ENCODE measurements around the gene EXOC2. TPM values are rescaled to one million over a fixed set of nuclear protein-coding genes. Genes with fewer than 3 reads are reported as not detected.

The EXOC2 gene
- total RNA-seq, 2 donors from 2014 or later = 28.1 to 35.0 TPM

DNA sequence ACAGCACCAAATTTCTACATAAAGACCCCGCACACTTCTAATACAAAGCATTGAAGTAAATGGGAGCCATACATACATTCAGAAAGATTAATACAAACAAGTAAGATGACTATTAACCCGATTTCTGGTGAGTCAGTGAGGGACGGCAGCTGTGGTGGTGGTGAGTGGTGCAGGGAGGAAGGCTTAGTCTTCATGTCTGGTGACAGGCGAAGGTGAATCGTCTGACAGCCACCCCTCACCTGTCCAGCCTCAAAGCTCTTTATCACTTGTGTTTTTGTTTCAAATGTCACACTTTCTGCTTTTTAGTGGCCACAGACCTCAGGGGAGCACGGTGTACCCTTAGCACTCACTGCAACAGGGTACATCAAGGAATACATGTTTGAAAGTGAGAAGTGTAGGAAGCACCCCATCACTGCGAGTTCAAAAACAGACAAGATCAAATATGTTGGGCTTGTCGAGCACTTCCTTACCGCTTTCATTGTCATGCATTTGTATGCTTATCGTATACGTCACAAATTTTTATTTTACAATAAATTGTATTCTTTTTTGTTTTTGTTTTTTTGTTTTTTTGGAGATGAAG lies 237.8 kb downstream of the EXOC2 start:
- no peak overlapping the region for H3K27ac Mint-ChIP-seq
- no peaks in the 10 kb centered on the region for H3K4me1 ChIP-seq (ENCODE audit: control insufficient read depth, insufficient read depth, low read length)
- no peak overlapping the region for H3K27ac ChIP-seq (ENCODE audit: low read depth, low read length)
- H3K36me3 ChIP-seq (ENCODE audit: control insufficient read depth, insufficient read depth, low read length) = no peaks in the 10 kb centered on the region
- H3K9me3 ChIP-seq (ENCODE audit: control insufficient read depth, low read length) = peaks cover 7% of the 10 kb centered on the region
- no peaks in the 10 kb centered on the region for H3K27me3 ChIP-seq (ENCODE audit: control insufficient read depth, insufficient read depth, low read length, poor library complexity, severe bottlenecking)
- H3K9ac ChIP-seq (ENCODE audit: extremely low read depth, low read length, poor library complexity, severe bottlenecking) = no peak overlapping the region
- no peaks in the 10 kb centered on the region for H3K36me3 Mint-ChIP-seq (ENCODE audit: low read depth)
- DNase-seq = no peak
- no peak overlapping the region for H3K4me3 Mint-ChIP-seq
- peaks cover 20% of the 10 kb centered on the region for H3K9me3 Mint-ChIP-seq
- no peak overlapping the region for H3K4me3 ChIP-seq (ENCODE audit: low read length)
- WGBS, 2 experiments (ENCODE audit: insufficient coverage in 1 of 2, insufficient read length in 1 of 2) = 92 to 95% methylated on average over 3 to 11 of the region's 11 CpGs
- H3K27me3 Mint-ChIP-seq (ENCODE audit: insufficient read depth) = no peaks in the 10 kb centered on the region
- H3K4me1 Mint-ChIP-seq = peaks cover 2% of the 10 kb centered on the region
- TF ChIP-seq, protein P1, sequence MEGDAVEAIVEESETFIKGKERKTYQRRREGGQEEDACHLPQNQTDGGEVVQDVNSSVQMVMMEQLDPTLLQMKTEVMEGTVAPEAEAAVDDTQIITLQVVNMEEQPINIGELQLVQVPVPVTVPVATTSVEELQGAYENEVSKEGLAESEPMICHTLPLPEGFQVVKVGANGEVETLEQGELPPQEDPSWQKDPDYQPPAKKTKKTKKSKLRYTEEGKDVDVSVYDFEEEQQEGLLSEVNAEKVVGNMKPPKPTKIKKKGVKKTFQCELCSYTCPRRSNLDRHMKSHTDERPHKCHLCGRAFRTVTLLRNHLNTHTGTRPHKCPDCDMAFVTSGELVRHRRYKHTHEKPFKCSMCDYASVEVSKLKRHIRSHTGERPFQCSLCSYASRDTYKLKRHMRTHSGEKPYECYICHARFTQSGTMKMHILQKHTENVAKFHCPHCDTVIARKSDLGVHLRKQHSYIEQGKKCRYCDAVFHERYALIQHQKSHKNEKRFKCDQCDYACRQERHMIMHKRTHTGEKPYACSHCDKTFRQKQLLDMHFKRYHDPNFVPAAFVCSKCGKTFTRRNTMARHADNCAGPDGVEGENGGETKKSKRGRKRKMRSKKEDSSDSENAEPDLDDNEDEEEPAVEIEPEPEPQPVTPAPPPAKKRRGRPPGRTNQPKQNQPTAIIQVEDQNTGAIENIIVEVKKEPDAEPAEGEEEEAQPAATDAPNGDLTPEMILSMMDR (conservative IDR thresholded peaks at IDR 0.05) = no peak

DNA sequence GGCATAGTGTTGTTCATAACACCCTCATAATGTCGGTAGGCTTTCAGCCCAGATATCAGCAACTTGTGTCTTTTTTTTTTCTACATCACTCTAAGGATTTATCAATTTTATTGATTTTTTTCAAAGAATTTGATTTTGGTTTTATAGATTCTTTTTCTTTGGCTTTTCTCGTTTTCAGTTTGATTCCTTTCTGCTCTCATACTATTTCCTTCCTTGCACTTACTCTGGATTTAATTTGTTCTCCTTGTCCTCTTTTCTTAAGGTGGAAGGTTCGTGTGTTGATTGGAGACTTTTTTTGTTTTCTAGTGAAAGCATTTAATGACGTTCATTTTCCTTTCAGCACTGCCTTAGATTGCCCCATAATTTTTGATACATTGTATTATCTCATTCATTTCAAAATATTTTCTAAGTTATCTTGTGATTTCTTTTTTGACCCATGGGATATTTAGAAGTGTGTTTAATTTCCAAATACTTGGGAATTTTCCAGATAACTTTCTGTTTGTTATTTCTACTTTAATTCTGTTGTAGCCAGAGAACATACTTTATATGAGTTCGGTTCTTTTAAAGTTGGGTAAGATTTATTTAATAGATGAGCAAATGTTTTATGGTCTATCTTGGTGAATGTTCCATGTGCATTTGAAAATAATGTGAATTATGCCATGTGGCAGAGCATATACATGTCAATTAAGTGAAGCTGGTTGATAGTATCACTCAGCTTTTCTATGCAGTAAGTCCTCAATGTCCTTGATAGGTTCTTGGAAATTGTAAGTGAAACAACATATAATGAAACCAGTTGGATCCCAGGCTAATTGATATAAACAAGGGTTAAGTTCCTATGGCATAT lies 238.6 kb downstream of the EXOC2 start:
- H3K36me3 ChIP-seq (ENCODE audit: control insufficient read depth, insufficient read depth, low read length) = no peaks in the 10 kb centered on the region
- H3K4me1 ChIP-seq (ENCODE audit: control insufficient read depth, insufficient read depth, low read length) = no peaks in the 10 kb centered on the region
- H3K9me3 ChIP-seq (ENCODE audit: control insufficient read depth, low read length) = peaks cover 7% of the 10 kb centered on the region
- Mint-ChIP-seq H3K27ac (no peak overlapping the region), H3K4me1 (peaks cover 2% of the 10 kb centered on the region), H3K9me3 (peaks cover 23% of the 10 kb centered on the region), H3K4me3 (no peak overlapping the region), H3K27me3 (ENCODE audit: insufficient read depth) (no peaks in the 10 kb centered on the region), H3K36me3 (ENCODE audit: low read depth) (no peaks in the 10 kb centered on the region)
- no peak overlapping the region for H3K9ac ChIP-seq (ENCODE audit: extremely low read depth, low read length, poor library complexity, severe bottlenecking)
- TF ChIP-seq, protein P1 (conservative IDR thresholded peaks at IDR 0.05) = no peak
- no peaks in the 10 kb centered on the region for H3K27me3 ChIP-seq (ENCODE audit: control insufficient read depth, insufficient read depth, low read length, poor library complexity, severe bottlenecking)
- no peak overlapping the region for H3K4me3 ChIP-seq (ENCODE audit: low read length)
- H3K27ac ChIP-seq (ENCODE audit: low read depth, low read length) = no peak overlapping the region
- 91 to 100% methylated on average over 1 to 4 of the region's 5 CpGs for WGBS, 2 experiments (ENCODE audit: insufficient coverage in 1 of 2, insufficient read length in 1 of 2)
- no peak for DNase-seq

DNA sequence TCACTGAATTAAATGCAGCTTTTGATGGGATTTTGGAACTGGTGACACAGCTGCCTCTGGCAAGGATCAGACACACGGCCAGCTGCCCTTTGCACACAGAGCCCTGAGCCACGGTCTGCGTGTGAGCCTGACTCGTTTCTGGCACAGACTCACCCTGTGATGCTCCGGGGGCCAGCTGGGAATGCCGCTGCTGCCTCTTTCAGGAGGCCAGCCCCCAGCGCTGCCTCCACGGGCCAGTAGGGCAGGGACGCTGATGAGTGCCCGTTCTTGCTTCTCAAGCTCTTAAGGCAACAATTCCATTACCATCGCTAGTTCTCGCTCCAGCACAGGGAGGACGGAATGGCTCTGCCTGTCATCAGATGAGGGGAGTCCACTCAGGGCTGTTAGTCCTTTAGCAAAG lies 239.8 kb downstream of the EXOC2 start:
- peak; percentile 32 for DNase-seq
- WGBS, 2 experiments (ENCODE audit: insufficient coverage in 1 of 2, insufficient read length in 1 of 2) = 80 to 85% methylated on average over 12 to 13 of the region's 13 CpGs
- Mint-ChIP-seq H3K4me1 (peaks cover 2% of the 10 kb centered on the region), H3K9me3 (peaks cover 31% of the 10 kb centered on the region), H3K4me3 (no peak overlapping the region), H3K27ac (no peak overlapping the region), H3K27me3 (ENCODE audit: insufficient read depth) (peaks cover 3% of the 10 kb centered on the region), H3K36me3 (ENCODE audit: low read depth) (no peaks in the 10 kb centered on the region)
- no peaks in the 10 kb centered on the region for H3K27me3 ChIP-seq (ENCODE audit: control insufficient read depth, insufficient read depth, low read length, poor library complexity, severe bottlenecking)
- no peak overlapping the region for H3K27ac ChIP-seq (ENCODE audit: low read depth, low read length)
- peaks cover 7% of the 10 kb centered on the region for H3K9me3 ChIP-seq (ENCODE audit: control insufficient read depth, low read length)
- no peaks in the 10 kb centered on the region for H3K36me3 ChIP-seq (ENCODE audit: control insufficient read depth, insufficient read depth, low read length)
- H3K4me3 ChIP-seq (ENCODE audit: low read length) = no peak overlapping the region
- no peak overlapping the region for H3K9ac ChIP-seq (ENCODE audit: extremely low read depth, low read length, poor library complexity, severe bottlenecking)
- TF ChIP-seq, protein P1 (conservative IDR thresholded peaks at IDR 0.05) = no peak
- no peaks in the 10 kb centered on the region for H3K4me1 ChIP-seq (ENCODE audit: control insufficient read depth, insufficient read depth, low read length)

Measured in endodermal cell (in vitro differentiated cells).